Measurements from ENCODE around the gene PLEKHM3.

DNA sequence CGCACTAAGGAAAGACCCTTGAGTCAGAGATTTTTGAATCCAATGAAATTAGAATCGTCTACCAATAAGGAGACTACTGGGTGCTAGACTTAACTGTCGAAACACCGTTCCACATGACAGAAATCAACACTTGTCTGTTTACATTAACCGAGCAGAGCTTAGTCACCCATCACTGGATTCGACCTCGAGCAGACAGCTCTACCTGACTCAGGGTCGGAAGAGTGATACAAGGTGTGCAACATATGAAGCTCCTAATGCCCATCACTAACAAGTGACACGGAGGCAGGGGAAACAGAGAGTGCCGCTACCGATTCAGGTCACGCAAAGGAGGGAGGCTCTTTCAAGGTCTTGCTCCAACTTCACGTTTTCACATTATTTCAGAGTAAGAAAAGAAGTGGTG lies 201.5 kb downstream of the PLEKHM3 start:
- TF ChIP-seq, protein P1, sequence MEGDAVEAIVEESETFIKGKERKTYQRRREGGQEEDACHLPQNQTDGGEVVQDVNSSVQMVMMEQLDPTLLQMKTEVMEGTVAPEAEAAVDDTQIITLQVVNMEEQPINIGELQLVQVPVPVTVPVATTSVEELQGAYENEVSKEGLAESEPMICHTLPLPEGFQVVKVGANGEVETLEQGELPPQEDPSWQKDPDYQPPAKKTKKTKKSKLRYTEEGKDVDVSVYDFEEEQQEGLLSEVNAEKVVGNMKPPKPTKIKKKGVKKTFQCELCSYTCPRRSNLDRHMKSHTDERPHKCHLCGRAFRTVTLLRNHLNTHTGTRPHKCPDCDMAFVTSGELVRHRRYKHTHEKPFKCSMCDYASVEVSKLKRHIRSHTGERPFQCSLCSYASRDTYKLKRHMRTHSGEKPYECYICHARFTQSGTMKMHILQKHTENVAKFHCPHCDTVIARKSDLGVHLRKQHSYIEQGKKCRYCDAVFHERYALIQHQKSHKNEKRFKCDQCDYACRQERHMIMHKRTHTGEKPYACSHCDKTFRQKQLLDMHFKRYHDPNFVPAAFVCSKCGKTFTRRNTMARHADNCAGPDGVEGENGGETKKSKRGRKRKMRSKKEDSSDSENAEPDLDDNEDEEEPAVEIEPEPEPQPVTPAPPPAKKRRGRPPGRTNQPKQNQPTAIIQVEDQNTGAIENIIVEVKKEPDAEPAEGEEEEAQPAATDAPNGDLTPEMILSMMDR (conservative IDR thresholded peaks at IDR 0.05; ENCODE audit: low read length), result no peak
- TF ChIP-seq EZH2phosphoT487 (IDR thresholded peaks at IDR 0.05; ENCODE audit: borderline replicate concordance), result no peak
